Vagina (tissue), 2 donors: ENCODE measurements around the gene NDUFS3. TPM values are rescaled to one million over a fixed set of nuclear protein-coding genes. Genes with fewer than 3 reads are reported as not detected.
"Not testable (repeated sequence)": the region's sequence is repeated elsewhere in the genome, so short reads cannot be mapped to it uniquely, and the experiment has no call there.

Experiments used
- DNase-seq, 2 donors: peaks; one replicate each; pipeline ENCODE4 v3.0.0-alpha.2; 2017; ENCODE audit errors: extremely low spot score in 2 of 2
- H3K27ac ChIP-seq: fragments of 200-600 bp; sonication (generic); one replicate; pipeline ENCODE4 v1.5.1; 2019
- H3K27me3 ChIP-seq: fragments of 200-600 bp; sonication (generic); one replicate; pipeline ENCODE4 v1.5.1; 2019
- H3K36me3 ChIP-seq, 2 donors: fragments of 200-600 bp; sonication (generic); one replicate each; pipeline ENCODE4 v1.5.1; 2017 to 2019
- H3K4me1 ChIP-seq: fragments of 200-600 bp; sonication (generic); one replicate; pipeline ENCODE4 v1.5.1; 2019
- H3K4me3 ChIP-seq, 2 donors: fragments of 200-600 bp; sonication (generic); 1 replicate in 1 of 2; 2 replicates in 1 of 2; pipeline ENCODE4 v1.5.1; 2016 to 2019
- H3K9me3 ChIP-seq: fragments of 200-600 bp; sonication (generic); one replicate; pipeline ENCODE4 v1.5.1; 2019
- CTCF ChIP-seq, 3 experiments: fragments of 450-650 bp in 2 of 3; fragments of 200-600 bp in 1 of 3; sonication (generic) in 1 of 3; IDR thresholded peaks; one replicate each; pipeline ENCODE4 v1.5.1; 2017 to 2019; ENCODE audit warnings: antibody characterized with exemption in 3 of 3, mild to moderate bottlenecking in 2 of 3, moderate library complexity in 2 of 3
- POLR2A ChIP-seq, 2 donors: fragments of 450-650 bp; IDR thresholded peaks; one replicate each; pipeline ENCODE4 v1.6.1; 2017; ENCODE audit warnings: antibody characterized with exemption in 2 of 2, mild to moderate bottlenecking in 2 of 2, moderate library complexity in 2 of 2
- POLR2AphosphoS5 ChIP-seq, 2 donors: sonication (generic); formaldehyde crosslinking; IDR thresholded peaks; one replicate each; pipeline ENCODE4 v1.9.0; 2017; ENCODE audit warnings: antibody characterized with exemption in 2 of 2, mild to moderate bottlenecking in 2 of 2, low read depth in 1 of 2; ENCODE audit not compliant: insufficient read depth in 1 of 2
- intact Hi-C: fragments of 100-400 bp; cut with DNase I; formaldehyde crosslinking; loops from one replicate; pipeline ENCODE4 v1.15.1; 2023
- total RNA-seq: library from RNA; depleted of rRNA; stranded (reverse); fragments of >200 nt; gene quantifications from one replicate; pipeline ENCODE4 v1.2.3, GENCODE V29; 2016

The NDUFS3 gene
- total RNA-seq, 1 donor from 2014 or later, result 60.4 TPM

GRCh38 chr11:47541070-47541469 is 37.8 kb upstream of the NDUFS3 start:
- TF ChIP-seq POLR2A (IDR thresholded peaks at IDR 0.05) (no peak), POLR2AphosphoS5 (IDR thresholded peaks at IDR 0.05; ENCODE audit: insufficient read depth in 1 of 2, low read depth in 1 of 2) (no peak), CTCF (IDR thresholded peaks at IDR 0.05) (no peak)
- Histone ChIP-seq H3K27ac (no peak overlapping the region), H3K9me3 (no peaks in the 10 kb centered on the region), H3K27me3 (no peaks in the 10 kb centered on the region), H3K36me3 (no peaks in the 10 kb centered on the region), H3K4me3 (no peak overlapping the region), H3K4me1 (peaks cover 72% of the 10 kb centered on the region)
- no peak for DNase-seq
- intact Hi-C loops, result no loop called here

GRCh38 chr11:47545298-47545697 is 33.6 kb upstream of the NDUFS3 start:
- Histone ChIP-seq H3K9me3 (no peaks in the 10 kb centered on the region), H3K36me3 (no peaks in the 10 kb centered on the region), H3K4me3 (no peak overlapping the region), H3K27ac (no peak overlapping the region), H3K4me1 (peaks cover 62% of the 10 kb centered on the region), H3K27me3 (no peaks in the 10 kb centered on the region)
- no peak for DNase-seq
- TF ChIP-seq POLR2A (IDR thresholded peaks at IDR 0.05) (no peak), POLR2AphosphoS5 (IDR thresholded peaks at IDR 0.05; ENCODE audit: insufficient read depth in 1 of 2, low read depth in 1 of 2) (no peak), CTCF (IDR thresholded peaks at IDR 0.05) (no peak)
- intact Hi-C loops, result no loop called here

GRCh38 chr11:47546274-47546673 is 32.6 kb upstream of the NDUFS3 start:
- H3K36me3 ChIP-seq, intact Hi-C loops, H3K27ac ChIP-seq, H3K27me3 ChIP-seq, H3K9me3 ChIP-seq, DNase-seq, H3K4me3 ChIP-seq: not testable (repeated sequence)
- H3K4me1 ChIP-seq, result peaks cover 64% of the 10 kb centered on the region

GRCh38 chr11:47550288-47551047 is 28.4 kb upstream of the NDUFS3 start:
- DNase-seq, result no peak
- H3K9me3 ChIP-seq, result no peaks in the 10 kb centered on the region
- no peak overlapping the region for H3K27ac ChIP-seq
- no peak overlapping the region for H3K4me3 ChIP-seq
- no peaks in the 10 kb centered on the region for H3K36me3 ChIP-seq
- H3K27me3 ChIP-seq, result no peaks in the 10 kb centered on the region
- intact Hi-C loops, result loop anchor here (10.0 kb wide), 1 partner anchor 86 kb away; no protein-coding TSS in a partner anchor
- no peak for TF ChIP-seq POLR2A (IDR thresholded peaks at IDR 0.05)
- no peak for TF ChIP-seq CTCF (IDR thresholded peaks at IDR 0.05)
- no peak for TF ChIP-seq POLR2AphosphoS5 (IDR thresholded peaks at IDR 0.05; ENCODE audit: insufficient read depth in 1 of 2, low read depth in 1 of 2)
- H3K4me1 ChIP-seq, result peaks cover 56% of the 10 kb centered on the region

DNA sequence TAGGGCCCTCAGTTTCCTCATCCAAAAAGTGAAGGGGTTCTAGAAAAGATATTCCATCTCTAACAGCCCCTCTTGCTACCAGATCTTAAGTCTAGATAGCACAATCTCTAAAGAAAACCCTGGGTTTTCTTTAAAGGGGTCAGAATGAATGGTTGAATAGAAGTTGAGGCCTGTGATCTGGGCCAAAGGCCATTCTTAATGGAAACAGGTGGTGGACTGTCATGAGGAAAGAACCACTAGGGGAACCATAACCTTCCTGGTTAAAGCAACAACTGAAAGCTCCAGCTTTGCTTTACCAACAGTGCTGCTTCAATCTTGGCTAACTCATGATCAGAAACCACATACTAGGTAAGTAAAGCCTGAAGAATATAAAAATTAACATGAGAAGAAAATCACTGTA is 27.8 kb upstream of the NDUFS3 start:
- no peak for DNase-seq
- TF ChIP-seq POLR2AphosphoS5 (IDR thresholded peaks at IDR 0.05; ENCODE audit: insufficient read depth in 1 of 2, low read depth in 1 of 2), result no peak
- H3K9me3 ChIP-seq, result no peaks in the 10 kb centered on the region
- no peaks in the 10 kb centered on the region for H3K36me3 ChIP-seq
- H3K4me1 ChIP-seq, result peaks cover 56% of the 10 kb centered on the region
- H3K27ac ChIP-seq, result peak overlapping the region; percentile 5
- intact Hi-C loops, result loop anchor here (10.0 kb wide), 1 partner anchor 86 kb away; no protein-coding TSS in a partner anchor
- peak overlapping the region in 1 of 2 donors; percentile 94 for H3K4me3 ChIP-seq
- no peaks in the 10 kb centered on the region for H3K27me3 ChIP-seq

GRCh38 chr11:47552056-47552565 is 26.8 kb upstream of the NDUFS3 start:
- DNase-seq, result no peak
- Histone ChIP-seq H3K27ac (peak overlapping the region; percentile 92), H3K9me3 (no peaks in the 10 kb centered on the region), H3K4me3 (peak overlapping the region; percentile 81 to 94), H3K4me1 (peaks cover 53% of the 10 kb centered on the region), H3K36me3 (no peaks in the 10 kb centered on the region), H3K27me3 (no peaks in the 10 kb centered on the region)
- TF ChIP-seq POLR2A (IDR thresholded peaks at IDR 0.05) (no peak), POLR2AphosphoS5 (IDR thresholded peaks at IDR 0.05; ENCODE audit: insufficient read depth in 1 of 2, low read depth in 1 of 2) (no peak), CTCF (IDR thresholded peaks at IDR 0.05) (no peak)
- intact Hi-C loops, result loop anchor here (10.0 kb wide), 1 partner anchor 87 kb away; no protein-coding TSS in a partner anchor
